HepG2 (cell line): ENCODE data around the gene RBM12. TPM values are rescaled to one million over a fixed set of nuclear protein-coding genes. Genes with fewer than 3 reads are reported as not detected.

Source experiments
- ATRX ChIP-seq: sonication (generic); formaldehyde crosslinking; IDR thresholded peaks from 2 replicates; pipeline ENCODE4 v1.4.0; 2020; ENCODE audit warnings: missing genetic modification reagents, borderline replicate concordance
- CSRNP1 ChIP-seq: sonication (generic); formaldehyde crosslinking; IDR thresholded peaks from 2 replicates; pipeline ENCODE4 v1.8.1; 2023; ENCODE audit warnings: mild to moderate bottlenecking, missing genetic modification reagents
- KLF16 ChIP-seq, 2 experiments: sonication (generic) in 1 of 2; formaldehyde crosslinking in 1 of 2; IDR thresholded peaks; 2 replicates each; pipeline versions ENCODE4 v1.6.1 to v1.8.0; 2016 to 2023; ENCODE audit warnings: missing genetic modification reagents in 2 of 2, missing compliant biosample characterization in 1 of 2
- MTF1 ChIP-seq: sonication (generic); formaldehyde crosslinking; IDR thresholded peaks from 2 replicates; pipeline ENCODE4 v1.5.0; 2020; ENCODE audit warnings: missing genetic modification reagents
- NFIC ChIP-seq: IDR thresholded peaks from 2 replicates; pipeline ENCODE4 v1.6.1; 2012; ENCODE audit warnings: mild to moderate bottlenecking, low read length, inconsistent platforms
- NFRKB ChIP-seq: fragments of 450-650 bp; IDR thresholded peaks from 2 replicates; pipeline ENCODE4 v1.6.1; 2017
- RARG ChIP-seq: sonication (generic); formaldehyde crosslinking; IDR thresholded peaks from 2 replicates; pipeline ENCODE4 v1.4.0; 2020; ENCODE audit warnings: low read depth, mild to moderate bottlenecking, missing genetic modification reagents
- SALL1 ChIP-seq: sonication (generic); formaldehyde crosslinking; IDR thresholded peaks from 2 replicates; pipeline ENCODE4 v1.8.0; 2022; ENCODE audit warnings: mild to moderate bottlenecking, missing genetic modification reagents
- SP1 ChIP-seq, 2 experiments: fragments of 450-650 bp in 1 of 2; sonication (generic) in 1 of 2; formaldehyde crosslinking in 1 of 2; IDR thresholded peaks; 2 replicates each; pipeline versions ENCODE4 v1.4.0 to v1.6.1; 2016 to 2020; ENCODE audit warnings: missing genetic modification reagents in 1 of 2
- ZBTB34 ChIP-seq: sonication (generic); formaldehyde crosslinking; IDR thresholded peaks from 2 replicates; pipeline ENCODE4 v1.8.0; 2022; ENCODE audit warnings: mild to moderate bottlenecking, missing genetic modification reagents
- ZNF142 ChIP-seq: sonication (generic); formaldehyde crosslinking; IDR thresholded peaks from 2 replicates; pipeline ENCODE4 v1.4.0; 2020; ENCODE audit warnings: missing genetic modification reagents
- ZNF451 ChIP-seq: sonication (generic); formaldehyde crosslinking; IDR thresholded peaks from 2 replicates; pipeline ENCODE4 v1.5.0; 2020; ENCODE audit warnings: mild to moderate bottlenecking, missing genetic modification reagents
- ZNF530 ChIP-seq: sonication (generic); formaldehyde crosslinking; IDR thresholded peaks from 2 replicates; pipeline ENCODE4 v1.5.0; 2020; ENCODE audit warnings: low read depth, mild to moderate bottlenecking, missing genetic modification reagents
- ZNF773 ChIP-seq: sonication (generic); formaldehyde crosslinking; IDR thresholded peaks from 2 replicates; pipeline ENCODE4 v1.4.0; 2020; ENCODE audit warnings: missing genetic modification reagents, borderline replicate concordance
- ZNF780A ChIP-seq: sonication (generic); formaldehyde crosslinking; IDR thresholded peaks from 2 replicates; pipeline ENCODE4 v1.8.0; 2022; ENCODE audit warnings: mild to moderate bottlenecking, missing genetic modification reagents, moderate library complexity
- ZNF782 ChIP-seq: sonication (generic); formaldehyde crosslinking; IDR thresholded peaks from 2 replicates; pipeline ENCODE4 v1.4.0; 2020; ENCODE audit warnings: missing genetic modification reagents, mild to moderate bottlenecking, borderline replicate concordance
- polyA plus RNA-seq, 8 experiments: library from polyadenylated mRNA; depleted of rRNA in 3 of 8; stranded (reverse) in 7 of 8; unstranded in 1 of 8; fragments of >200 nt; fragmentation: Illumina TruSeq in 4 of 8; extraction: Trizol in 4 of 8; gene quantifications; 2 replicates each; pipeline versions ENCODE4 v1.2.1 to v1.2.3, GENCODE V29; 2011 to 2016; ENCODE audit warnings: low read depth in 4 of 8, missing spikeins in 1 of 8, mixed read lengths in 1 of 8; ENCODE audit not compliant: insufficient read depth in 1 of 8
- total RNA-seq, 5 experiments: library from RNA; depleted of rRNA; stranded (reverse); fragments of >200 nt; fragmentation: Illumina TruSeq; extraction: Trizol; gene quantifications; 2 replicates each; pipeline ENCODE4 v1.2.3, GENCODE V29; 2016; ENCODE audit warnings: low read depth in 1 of 5

The RBM12 gene
- total and polyA plus RNA-seq, 2 of the 13 experiments (the other 11 are each of a cell fraction or from before 2014, with no cell fraction given), result 97.9 to 104 TPM

- TF ChIP-seq ZNF451 (CRISPR knock-in tag) (peak; percentile 96), ZNF773 (CRISPR knock-in tag) (no peak), ZNF782 (CRISPR knock-in tag) (peak; percentile 95), RARG (no peak), ZNF142 (peak; percentile 86; the same call in 1 of the 2 replicates), ZNF780A (0 out of 2 replicates have a peak, but pooled peaks have one; percentile 49), ATRX (CRISPR knock-in tag) (peak; percentile 74; the same call in 1 of the 2 replicates), SP1 (IDR thresholded peaks at IDR 0.05) (no peak), SP1 (CRISPR knock-in tag; IDR thresholded peaks at IDR 0.05) (peak; percentile 74), ZNF530 (CRISPR knock-in tag) (0 out of 2 replicates have a peak, but pooled peaks have one; percentile 88), NFRKB (no peak), ZBTB34 (CRISPR knock-in tag) (peak; percentile 72; the same call in 1 of the 2 replicates), NFIC (no peak), CSRNP1 (peak; percentile 96), SALL1 (peak; percentile 93), MTF1 (CRISPR knock-in tag) (0 out of 2 replicates have a peak, but pooled peaks have one; percentile 82), KLF16 (CRISPR knock-in tag; IDR thresholded peaks at IDR 0.05) (peak in 1 of 2 experiments; percentile 88; a peak in 2 of 4 replicates)
These were observed 45.3 kb downstream of the RBM12 start (continued) for GRCh38 chr20:35619196-35620095.
